Measurements from ENCODE around the gene DNAH8. TPM values are rescaled to one million over a fixed set of nuclear protein-coding genes. Genes with fewer than 3 reads are reported as not detected.

DNAH8 gene
- total and polyA plus RNA-seq, 7 donors = under 0.01 to 0.22 TPM; not detected in 5

GRCh38 chr6:38774929-38775707 is 60.0 kb downstream of the DNAH8 start:
- Histone ChIP-seq H3K36me3 (no peaks in the 10 kb centered on the region), H3K4me1 (no peaks in the 10 kb centered on the region), H3K27me3 (no peaks in the 10 kb centered on the region), H3K9me3 (no peaks in the 10 kb centered on the region), H3K27ac (no peak overlapping the region), H3K4me3 (no peak overlapping the region)
- 86 to 90% methylated on average over 5 of the region's 5 CpGs for WGBS, 2 donors
- DNase-seq = no peak
- TF ChIP-seq POLR2A (IDR thresholded peaks at IDR 0.05) (no peak), POLR2AphosphoS5 (IDR thresholded peaks at IDR 0.05) (no peak), EP300 (IDR thresholded peaks at IDR 0.05) (no peak), CTCF (IDR thresholded peaks at IDR 0.05) (no peak)
- intact Hi-C loops (cut with DNase I) = no loop called here

GRCh38 chr6:38775870-38776269 is 60.8 kb downstream of the DNAH8 start:
- TF ChIP-seq EP300 (IDR thresholded peaks at IDR 0.05) = no peak
- no peak for TF ChIP-seq POLR2A (IDR thresholded peaks at IDR 0.05)
- no peak for TF ChIP-seq POLR2AphosphoS5 (IDR thresholded peaks at IDR 0.05)
- TF ChIP-seq CTCF (IDR thresholded peaks at IDR 0.05) = no peak
- WGBS, 2 donors = 89% methylated on average over 1 of the region's 1 CpG
- intact Hi-C loops (cut with DNase I) = no loop called here
- DNase-seq = no peak
- no peak overlapping the region for H3K4me3 ChIP-seq
- H3K27me3 ChIP-seq = no peaks in the 10 kb centered on the region
- no peaks in the 10 kb centered on the region for H3K4me1 ChIP-seq
- H3K36me3 ChIP-seq = no peaks in the 10 kb centered on the region
- no peak overlapping the region for H3K27ac ChIP-seq
- no peaks in the 10 kb centered on the region for H3K9me3 ChIP-seq

- intact Hi-C loops (cut with DNase I) = no loop called here
- Histone ChIP-seq H3K27me3 (no peaks in the 10 kb centered on the region), H3K27ac (no peak overlapping the region), H3K9me3 (no peaks in the 10 kb centered on the region), H3K4me1 (no peaks in the 10 kb centered on the region), H3K36me3 (no peaks in the 10 kb centered on the region), H3K4me3 (no peak overlapping the region)
- 53 to 67% methylated on average over 1 of the region's 1 CpG for WGBS, 2 donors
- DNase-seq = no peak
- TF ChIP-seq POLR2AphosphoS5 (IDR thresholded peaks at IDR 0.05) (no peak), EP300 (IDR thresholded peaks at IDR 0.05) (no peak), POLR2A (IDR thresholded peaks at IDR 0.05) (no peak), CTCF (IDR thresholded peaks at IDR 0.05) (no peak)
Observed at GRCh38 chr6:38776515-38776914, 61.4 kb downstream of the DNAH8 start.

GRCh38 chr6:38779310-38780062 is 64.4 kb downstream of the DNAH8 start:
- DNase-seq = no peak
- no peak overlapping the region for H3K4me3 ChIP-seq
- H3K36me3 ChIP-seq = no peaks in the 10 kb centered on the region
- whole genome bisulfite sequencing, 2 donors = 89 to 93% methylated on average over 4 of the region's 4 CpGs
- no peaks in the 10 kb centered on the region for H3K27me3 ChIP-seq
- intact Hi-C loops (cut with DNase I) = no loop called here
- H3K27ac ChIP-seq = no peak overlapping the region
- H3K9me3 ChIP-seq = no peaks in the 10 kb centered on the region
- no peaks in the 10 kb centered on the region for H3K4me1 ChIP-seq
- TF ChIP-seq CTCF (IDR thresholded peaks at IDR 0.05) (no peak), EP300 (IDR thresholded peaks at IDR 0.05) (no peak), POLR2A (IDR thresholded peaks at IDR 0.05) (no peak), POLR2AphosphoS5 (IDR thresholded peaks at IDR 0.05) (no peak)

Measured in sigmoid colon (tissue), 7 donors.